Central memory CD4-positive, alpha-beta T cell (primary cell): ENCODE measurements around the gene KIF27.
"Not testable (repeated sequence)": the region's sequence is repeated elsewhere in the genome, so short reads cannot be mapped to it uniquely, and the experiment has no call there.

Source experiments
- DNase-seq: peaks from one replicate; pipeline ENCODE4 v3.0.0; 2022

Gene KIF27

GRCh38 chr9:83933790-83934189, 12.6 kb upstream of the KIF27 start:
- no peak for DNase-seq

- no peak for DNase-seq
These were observed 11.6 kb upstream of the KIF27 start for GRCh38 chr9:83932851-83933250.

DNA sequence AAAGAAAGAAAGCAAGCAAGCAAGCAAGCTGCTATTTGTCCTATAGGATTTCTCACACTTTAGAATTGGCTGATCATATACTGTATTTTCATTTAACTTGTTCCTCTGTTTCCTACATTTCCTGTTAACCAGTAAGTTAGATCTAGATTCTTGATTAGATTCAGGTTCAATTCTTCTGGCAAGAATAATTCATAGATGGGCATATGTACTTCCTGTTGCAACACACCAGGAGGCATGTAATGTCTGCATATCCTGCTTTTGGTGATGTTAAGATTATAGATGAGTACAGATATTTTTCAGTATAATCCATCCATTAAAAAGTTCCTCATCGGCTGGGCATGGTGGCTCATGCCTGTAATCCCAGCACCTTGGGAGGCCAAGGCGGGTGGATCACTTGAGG, 10.8 kb upstream of the KIF27 start:
- DNase-seq = no peak

DNA sequence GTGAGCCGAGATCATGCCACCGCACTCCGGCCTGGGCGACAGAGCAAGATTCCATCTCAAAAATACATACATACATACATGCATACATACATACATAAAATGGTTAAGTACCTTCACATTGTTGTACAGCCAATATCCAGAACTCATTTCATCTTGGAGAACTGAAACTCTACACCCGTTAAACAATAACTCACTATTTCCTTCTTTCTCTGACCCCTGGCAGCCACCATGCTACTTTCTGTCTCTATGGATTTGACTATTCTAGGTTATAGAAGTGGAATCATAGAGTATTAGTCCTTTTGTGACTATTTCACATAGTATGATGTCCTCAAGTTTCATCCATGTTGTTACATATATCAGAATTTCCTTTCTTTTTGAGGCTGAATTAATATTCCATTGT, 9.6 kb upstream of the KIF27 start:
- no peak for DNase-seq

DNA sequence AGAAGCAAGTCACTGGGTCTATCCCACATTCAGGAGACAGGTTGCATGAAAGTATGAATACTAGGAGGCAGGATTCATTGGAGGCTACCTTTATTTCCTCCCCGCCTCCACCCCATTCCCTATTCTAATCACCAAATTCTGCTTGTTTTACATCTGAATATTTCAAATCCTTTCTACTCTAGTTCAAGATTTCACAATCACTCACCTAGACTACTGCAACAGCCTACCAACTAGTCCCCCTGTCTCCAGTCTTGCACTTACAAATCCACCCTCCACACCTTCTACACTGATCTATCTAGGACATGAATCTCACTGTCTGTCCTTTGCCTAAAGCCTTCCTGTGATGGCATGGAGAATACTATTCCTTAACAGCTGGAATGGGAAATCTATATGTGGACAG, 6.4 kb upstream of the KIF27 start:
- DNase-seq = no peak

GRCh38 chr9:83920469-83920926, 734 bp downstream of the KIF27 start:
- no peak for DNase-seq

DNA sequence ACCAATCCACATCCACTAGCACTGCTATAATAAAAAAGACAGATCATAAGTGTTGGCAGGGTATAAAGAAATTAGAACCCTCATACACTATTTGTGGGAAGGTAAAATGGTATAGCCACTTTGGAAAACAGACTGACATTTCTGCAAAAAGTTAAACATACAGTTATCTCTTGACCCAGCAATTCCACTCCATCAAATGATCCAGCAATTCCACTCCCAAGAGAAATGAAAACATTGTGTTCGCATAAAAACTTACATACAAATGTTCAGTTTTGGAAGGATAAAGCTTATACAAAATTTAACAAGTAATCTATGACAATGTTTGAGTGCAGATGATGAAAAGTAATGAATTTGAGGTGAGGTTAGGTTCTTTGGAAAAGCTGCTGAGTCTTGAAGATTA, 2.1 kb downstream of the KIF27 start:
- no peak for DNase-seq

DNA sequence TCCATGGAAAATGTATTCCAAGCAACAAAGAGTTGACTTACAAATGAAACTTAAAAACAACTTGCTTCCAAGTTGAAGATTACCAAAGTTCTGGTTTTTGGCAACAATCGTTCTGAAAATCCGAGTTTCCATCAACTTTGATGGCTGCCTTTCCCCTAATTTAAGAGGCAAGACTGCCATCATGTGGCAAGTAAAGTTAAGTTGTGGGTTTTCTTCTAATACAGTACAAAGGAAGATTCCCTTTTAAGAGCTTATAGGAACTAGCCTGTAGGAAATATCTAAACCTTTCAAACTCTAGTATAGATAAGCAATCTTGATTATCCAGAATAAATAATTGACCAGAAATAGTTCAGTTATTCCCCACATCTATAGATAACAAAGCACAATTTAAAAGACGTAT, 9.0 kb downstream of the KIF27 start:
- DNase-seq = peak; percentile 40

DNA sequence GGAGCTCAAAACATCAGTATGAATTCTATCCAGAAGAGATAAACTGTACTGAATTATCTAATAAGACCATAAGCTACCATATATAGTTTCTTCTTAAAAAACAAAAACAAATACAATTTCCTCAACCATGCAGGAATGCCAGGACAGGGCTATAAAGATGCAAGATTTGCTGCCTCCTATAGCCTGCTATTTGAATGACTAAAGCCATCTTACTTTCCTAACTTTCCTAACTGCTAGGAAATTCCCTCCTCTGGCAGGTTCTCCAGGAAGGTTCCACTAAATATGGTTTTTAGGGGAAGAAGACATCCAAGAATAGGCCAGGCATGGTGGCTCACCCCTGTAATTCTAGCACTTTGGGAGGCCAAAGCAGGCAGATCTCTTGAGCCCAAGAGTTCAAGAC, 15.1 kb downstream of the KIF27 start:
- DNase-seq = no peak

GRCh38 chr9:83900615-83901014, 20.6 kb downstream of the KIF27 start:
- not testable (repeated sequence) for DNase-seq

DNA sequence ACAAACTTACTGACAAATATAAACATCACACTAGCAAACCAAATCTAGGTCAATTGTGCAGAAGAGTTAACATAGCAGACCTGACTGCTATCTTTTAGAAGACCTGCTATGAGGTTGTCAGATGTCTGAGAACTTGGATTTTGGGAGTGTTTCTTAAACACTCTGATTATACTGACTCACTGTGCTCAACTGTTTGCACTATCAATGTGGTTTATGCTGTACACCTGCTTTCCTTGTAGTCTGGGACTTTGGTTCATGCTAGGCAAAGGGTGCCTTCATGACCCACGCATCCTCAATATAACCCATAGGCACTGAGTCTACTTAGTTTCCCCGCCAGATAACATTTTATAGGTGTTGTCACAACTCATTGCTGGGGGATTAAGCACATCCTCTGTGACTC, 26.9 kb downstream of the KIF27 start:
- not testable (repeated sequence) for DNase-seq

DNA sequence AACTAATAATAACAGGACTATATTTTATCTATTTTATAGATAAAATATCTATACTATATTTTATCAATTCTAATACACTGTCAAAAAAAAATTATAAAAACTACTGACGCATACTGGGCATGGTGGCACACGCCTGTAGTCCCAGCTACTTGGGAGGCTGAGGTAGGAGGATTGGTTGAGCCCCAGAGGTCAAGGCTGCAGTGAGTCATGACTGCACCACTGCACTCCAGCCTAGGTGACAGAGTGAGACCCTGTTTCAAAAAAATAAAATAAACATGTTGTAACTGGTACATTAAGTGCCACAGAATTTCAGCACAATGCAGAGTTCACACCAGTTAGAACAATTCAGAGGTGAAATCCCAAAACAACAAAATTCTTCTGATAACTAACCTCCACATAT, 34.7 kb downstream of the KIF27 start:
- DNase-seq = not testable (repeated sequence)

- not testable (repeated sequence) for DNase-seq
These were observed 35.5 kb downstream of the KIF27 start for GRCh38 chr9:83885559-83886240.

DNA sequence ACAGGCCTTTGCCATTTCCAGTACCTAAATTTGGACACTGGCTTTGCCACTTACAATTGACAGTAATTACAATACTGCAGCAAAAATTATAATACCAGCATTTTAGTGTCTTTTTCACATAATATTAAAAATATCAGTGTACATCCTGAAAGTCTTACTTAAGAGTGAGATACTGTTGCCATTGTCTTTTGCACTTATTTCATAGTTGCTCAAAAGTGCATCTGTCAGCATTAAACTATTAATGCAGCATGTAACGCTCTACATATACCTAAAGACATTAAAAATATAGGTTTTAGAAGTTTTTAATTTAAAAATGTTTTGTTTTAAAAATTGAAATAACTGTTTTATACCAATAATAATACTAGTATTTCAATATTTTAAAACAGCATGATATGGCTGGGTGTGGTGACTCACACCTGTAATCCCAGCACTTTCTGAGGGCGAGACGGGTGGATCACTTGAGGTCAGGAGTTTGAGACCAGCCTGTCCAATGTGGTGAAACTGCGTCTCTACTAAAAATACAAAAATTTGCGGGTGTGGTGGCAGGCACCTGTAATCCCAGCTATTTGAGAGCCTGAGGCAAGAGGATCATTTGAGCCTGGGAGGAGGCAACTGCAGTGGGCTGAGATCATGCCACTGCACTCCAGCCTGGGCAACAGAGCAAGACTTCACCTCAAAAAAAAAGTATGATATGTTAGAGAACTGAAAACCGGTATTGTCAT, 39.4 kb downstream of the KIF27 start:
- DNase-seq = not testable (repeated sequence)

DNA sequence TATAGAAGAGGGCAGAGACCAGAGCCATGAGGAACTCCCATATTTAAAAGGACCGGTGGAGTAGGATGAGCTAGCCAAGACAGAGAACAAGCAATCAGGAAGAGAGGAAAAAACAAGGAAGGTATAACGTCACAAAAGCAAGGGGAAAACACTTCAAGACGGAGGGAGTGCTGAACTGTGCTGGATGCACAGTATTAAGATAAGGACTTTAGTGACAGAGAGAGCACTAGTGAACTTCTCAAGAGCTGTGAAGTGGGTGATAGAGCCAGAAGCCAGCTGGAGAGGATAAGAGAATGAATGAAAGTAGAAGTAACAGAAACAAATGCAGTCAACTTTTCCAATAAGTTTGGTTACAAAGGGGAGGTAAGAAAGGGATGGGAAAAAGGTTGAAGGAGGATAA, 45.7 kb downstream of the KIF27 start:
- DNase-seq = not testable (repeated sequence)

GRCh38 chr9:83849895-83850294, 71.3 kb downstream of the KIF27 start:
- DNase-seq = not testable (repeated sequence)

GRCh38 chr9:83837070-83837643, 84.1 kb downstream of the KIF27 start:
- DNase-seq = not testable (repeated sequence)

GRCh38 chr9:83830426-83831071, 90.7 kb downstream of the KIF27 start:
- DNase-seq = not testable (repeated sequence)

- DNase-seq = not testable (repeated sequence)
These were observed 96.1 kb downstream of the KIF27 start for GRCh38 chr9:83824986-83825623.

DNA sequence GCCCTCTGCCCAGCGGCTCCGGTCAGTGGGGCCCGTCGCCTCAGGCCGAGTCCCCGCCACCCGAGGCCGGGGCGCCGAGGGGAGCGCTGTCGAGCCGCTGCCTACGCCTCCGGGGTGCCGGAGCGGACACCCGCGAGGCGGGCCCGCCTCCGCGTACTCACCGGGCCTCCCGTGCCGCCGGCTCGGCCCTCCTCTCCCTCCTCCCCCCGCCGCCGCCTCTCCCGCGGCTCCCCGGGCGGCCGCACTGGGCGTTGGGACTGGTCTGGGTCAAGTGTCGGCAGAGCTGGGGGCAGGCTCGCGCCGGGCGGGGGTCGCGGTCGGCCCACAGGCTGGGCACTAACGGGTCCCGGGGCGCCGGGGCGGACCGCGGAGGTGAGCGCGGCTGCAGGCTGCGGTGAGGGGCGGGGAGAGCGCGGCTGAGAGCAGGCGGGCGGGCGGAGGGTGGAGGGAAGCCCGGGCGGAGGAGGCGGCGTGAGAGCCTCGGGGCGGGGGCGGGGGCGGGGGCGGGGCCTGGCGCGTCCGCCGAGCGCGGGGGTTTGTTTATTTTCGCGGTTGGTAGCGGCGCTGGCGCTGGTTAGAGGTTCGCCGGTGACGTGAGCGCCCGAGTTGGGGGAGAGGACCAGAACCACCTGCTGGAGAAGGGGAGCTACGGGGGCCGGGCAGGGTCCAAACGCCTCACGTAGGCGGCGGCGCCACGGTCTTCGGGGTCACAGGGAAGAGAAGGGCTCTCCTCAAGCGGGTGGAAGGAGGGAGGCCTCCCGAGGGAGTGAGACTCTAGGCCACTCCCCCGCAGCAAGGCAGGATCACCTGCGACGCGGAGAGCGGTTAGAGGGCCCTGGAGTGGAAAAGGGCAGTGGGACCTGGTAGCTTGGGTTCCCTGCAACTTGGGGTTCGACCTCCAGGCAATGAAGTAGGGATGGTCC, 103.6 kb downstream of the KIF27 start, which contains the start of gene GKAP1:
GKAP1 (minus strand) TSS at position 414 of the 923 bp plus-strand sequence. CDS start 11,252 bp downstream, outside the sequence.
- peak; percentile 86 for DNase-seq

DNA sequence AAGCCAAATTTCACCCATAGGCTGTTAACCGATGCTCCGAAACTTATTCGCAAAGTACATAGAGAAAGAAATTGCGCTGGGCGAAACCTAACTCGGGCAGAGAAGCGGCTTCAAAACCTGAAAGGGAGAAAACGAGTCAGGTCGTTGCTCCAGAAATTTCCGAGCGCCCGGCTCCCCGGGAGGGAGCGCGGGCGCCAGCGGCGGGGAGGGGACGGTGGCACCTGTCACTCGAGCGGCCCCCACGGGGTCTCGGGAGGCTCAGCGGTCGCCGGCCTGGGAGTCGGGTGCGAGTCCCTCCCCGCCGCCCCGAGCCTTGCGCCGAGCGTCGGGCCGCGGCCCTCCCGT, 104.2 kb downstream of the KIF27 start:
- peak; percentile 28 for DNase-seq

- not testable (repeated sequence) for DNase-seq
These were observed 106.1 kb downstream of the KIF27 start for GRCh38 chr9:83815120-83815519.
